Measurements from ENCODE around the gene DNM2.
A peak's percentile ranks its signal among the peaks of the same experiment; 100 is the strongest.
"Not testable (repeated sequence)": the region's sequence is repeated elsewhere in the genome, so short reads cannot be mapped to it uniquely, and the experiment has no call there.

The DNM2 gene

DNA sequence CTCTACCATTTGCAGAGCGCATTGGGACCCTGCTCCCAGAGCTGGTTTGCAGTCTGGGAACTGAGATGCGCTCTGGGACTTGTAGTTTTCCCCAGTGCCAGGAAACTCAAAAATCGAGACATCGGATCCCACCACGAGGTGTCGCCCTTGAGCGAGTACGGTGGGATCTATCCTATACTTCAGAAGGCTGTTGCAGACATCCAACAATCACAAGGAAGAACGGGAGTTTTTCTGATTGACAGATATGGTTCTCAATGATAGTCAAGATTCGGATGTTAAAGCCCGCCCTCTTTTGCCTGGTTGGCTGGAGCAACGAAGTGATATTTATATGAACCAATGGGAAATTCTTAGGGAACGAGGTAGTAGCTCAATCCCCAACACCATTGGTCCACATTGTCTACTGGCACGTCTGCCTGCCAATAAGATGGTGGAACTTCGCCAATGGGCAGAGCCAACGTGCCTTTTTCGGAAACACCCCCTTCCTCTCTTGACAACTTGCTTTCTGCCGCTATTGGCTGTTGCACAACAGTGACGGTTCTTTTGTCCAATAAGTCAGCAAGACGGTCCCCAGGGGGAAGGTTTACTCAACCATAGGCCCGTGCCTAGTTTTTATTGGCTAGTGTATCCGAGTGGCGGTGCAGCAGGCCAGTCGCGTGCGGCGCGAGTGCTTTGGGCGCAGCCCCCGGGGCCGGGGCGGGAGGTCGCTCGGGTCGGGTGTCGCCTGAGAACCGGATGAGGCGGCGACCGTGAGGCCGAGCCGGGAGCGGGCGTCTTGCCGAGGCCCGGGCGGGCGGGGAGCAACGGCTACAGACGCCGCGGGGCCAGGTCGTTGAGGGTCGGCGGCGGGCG, at the start of gene DNM2:
Gene DNM2, plus strand, starts transcription at position 724 of the 849 bp plus-strand sequence. CDS start 164 bp downstream, outside the sequence.
- peak; percentile 100 for DNase-seq

- DNase-seq, result no peak
These were observed 48.6 kb upstream of the DNM2 start for GRCh38 chr19:10669246-10669645.

- DNase-seq, result no peak
These were observed 47.7 kb upstream of the DNM2 start for GRCh38 chr19:10670182-10670581.

DNA sequence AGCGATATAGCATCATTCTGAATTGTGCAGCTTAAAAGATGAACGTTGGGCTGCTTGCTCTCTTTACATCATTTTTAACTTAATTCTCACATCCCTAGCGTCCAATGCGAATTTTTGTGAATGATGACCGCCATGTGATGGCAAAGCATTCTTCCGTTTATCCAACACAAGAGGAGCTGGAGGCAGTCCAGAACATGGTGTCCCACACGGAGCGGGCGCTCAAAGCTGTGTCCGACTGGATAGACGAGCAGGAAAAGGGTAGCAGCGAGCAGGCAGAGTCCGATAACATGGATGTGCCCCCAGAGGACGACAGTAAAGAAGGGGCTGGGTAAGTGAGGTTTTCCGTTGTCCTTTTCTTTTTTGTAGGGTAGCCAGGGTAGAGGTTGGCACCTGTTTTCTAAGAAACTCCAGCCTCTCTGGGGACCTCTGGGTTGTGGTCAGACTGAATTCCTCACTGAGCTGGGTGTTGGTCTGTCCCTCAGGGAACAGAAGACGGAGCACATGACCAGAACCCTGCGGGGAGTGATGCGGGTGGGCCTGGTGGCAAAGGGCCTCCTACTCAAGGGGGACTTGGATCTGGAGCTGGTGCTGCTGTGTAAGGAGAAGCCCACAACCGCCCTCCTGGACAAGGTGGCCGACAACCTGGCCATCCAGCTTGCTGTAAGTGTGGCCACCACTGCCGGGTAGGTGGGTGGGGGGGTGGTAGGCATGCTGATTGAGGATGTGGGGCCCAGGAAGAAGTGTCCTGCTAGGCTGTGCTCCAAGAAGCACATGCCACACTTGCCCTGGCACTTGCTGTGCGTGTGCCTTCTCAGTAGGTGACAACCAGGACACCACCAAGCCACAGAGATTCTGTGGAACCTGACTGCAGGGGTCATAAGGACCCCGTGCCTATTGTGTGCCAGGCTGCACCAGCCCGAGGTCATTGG, 46.7 kb upstream of the DNM2 start:
- DNase-seq, result no peak

DNA sequence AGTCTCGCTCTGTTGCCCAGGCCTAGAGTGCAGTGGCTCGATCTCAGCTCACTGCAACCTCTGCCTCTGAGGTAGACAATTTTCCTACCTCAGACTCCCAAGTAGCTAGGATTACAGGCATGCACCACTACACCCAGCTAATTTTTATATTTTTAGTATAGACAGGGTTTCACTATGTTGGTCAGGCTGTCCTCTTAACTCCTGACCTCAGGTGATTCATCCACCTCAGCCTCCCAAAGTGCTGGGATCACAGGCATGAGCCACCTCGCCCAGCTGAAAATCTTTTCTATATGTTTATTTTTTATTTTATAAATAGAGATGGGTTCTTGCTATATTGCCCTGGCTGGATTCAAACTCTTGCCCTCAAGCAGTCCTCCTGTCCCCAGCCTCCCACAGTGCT, 46.0 kb upstream of the DNM2 start:
- not testable (repeated sequence) for DNase-seq

DNA sequence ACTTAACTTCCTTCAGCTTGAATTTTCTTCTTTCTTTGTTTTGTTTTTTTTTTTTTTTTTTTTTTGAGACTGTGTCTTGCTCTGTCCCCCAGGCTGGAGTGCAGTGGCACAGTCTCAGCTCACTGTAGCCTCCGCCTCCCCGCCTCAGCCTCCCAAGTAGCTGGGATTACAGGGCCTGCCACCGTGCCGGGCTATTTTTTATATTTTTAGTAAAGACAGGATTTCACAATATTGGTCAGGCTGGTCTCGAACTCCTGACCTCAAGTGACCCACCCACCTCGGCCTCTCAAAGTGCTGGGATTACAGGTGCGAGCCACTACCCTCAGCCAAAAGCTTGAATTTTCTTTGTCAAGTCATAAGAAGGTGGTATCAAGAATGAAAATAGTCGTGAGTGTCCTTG, 42.7 kb upstream of the DNM2 start:
- not testable (repeated sequence) for DNase-seq

DNA sequence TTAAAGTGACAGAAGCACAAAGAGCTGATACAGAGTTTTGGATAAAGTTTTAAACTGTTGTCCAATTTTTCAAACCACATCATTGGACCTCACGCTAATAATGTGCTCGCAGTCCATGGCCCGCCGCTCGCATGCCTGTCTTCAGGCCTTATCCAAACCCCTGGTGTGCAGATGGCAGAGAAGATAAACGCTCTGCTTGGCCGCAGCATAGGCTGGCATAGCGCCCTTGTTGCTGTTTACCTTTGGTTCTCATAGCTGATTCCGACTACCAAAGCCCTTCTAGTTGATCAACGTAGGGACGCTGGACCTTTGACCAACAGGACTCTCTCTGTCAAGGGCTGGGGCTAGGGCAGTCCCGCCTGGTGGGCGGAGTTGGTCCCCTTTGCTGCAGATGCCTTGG, 40.1 kb upstream of the DNM2 start:
- DNase-seq, result no peak

DNA sequence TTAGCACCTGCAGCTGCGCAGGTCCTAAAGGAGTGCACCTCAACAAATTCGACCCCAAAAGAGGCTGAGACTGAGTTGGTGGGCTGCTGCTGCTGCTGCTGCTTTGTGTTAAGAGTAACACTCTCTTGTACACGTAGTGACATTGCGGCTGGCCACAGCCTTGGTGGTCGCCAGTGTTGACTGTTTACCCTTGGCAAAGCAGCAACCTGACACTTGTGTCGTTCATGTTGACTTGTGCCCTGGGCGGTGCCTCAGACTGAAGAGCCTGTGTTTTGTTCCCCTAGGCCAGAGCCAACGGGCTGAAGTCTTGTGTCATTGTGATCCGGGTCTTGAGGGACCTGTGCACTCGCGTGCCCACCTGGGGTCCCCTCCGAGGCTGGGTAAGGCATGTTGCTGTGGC, 39.1 kb upstream of the DNM2 start:
- DNase-seq, result no peak

GRCh38 chr19:10679743-10680142, 38.1 kb upstream of the DNM2 start:
- no peak for DNase-seq

- DNase-seq, result no peak
These were observed 37.2 kb upstream of the DNM2 start for GRCh38 chr19:10680545-10681135.

- no peak for DNase-seq
These were observed 36.2 kb upstream of the DNM2 start for GRCh38 chr19:10681658-10682057.

DNA sequence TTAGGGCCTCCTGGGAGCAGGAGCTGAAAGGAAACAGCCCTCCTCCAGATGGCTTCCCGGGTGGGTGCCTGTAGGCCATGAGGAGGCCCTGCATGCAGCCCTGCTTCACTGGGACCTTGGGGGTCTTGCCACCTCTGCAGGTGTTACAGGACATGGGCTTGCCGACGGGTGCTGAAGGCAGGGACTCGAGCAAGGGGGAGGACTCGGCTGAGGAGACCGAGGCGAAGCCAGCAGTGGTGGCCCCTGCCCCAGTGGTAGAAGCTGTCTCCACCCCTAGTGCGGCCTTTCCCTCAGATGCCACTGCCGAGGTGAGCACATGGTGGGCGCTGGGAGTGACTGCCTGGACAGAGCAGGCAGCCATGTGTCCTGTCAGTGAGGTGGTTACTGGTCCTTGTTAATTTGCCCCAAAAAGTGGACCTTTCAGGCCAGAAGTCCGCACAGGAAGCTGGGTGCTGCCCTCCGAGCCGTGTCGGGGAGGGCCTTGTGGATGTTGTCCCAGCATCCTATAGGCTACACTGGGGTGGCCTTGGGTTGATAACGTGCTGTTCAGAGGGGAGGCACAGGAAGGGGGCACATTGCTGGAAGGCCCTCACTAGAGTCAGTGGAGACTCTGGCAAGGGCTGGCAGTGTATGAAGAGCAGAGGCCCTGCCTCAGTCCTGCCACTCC, 35.3 kb upstream of the DNM2 start:
- DNase-seq, result no peak

- no peak for DNase-seq
These were observed 34.8 kb upstream of the DNM2 start for GRCh38 chr19:10683064-10683426.

- DNase-seq, result no peak
These were observed 34.3 kb upstream of the DNM2 start for GRCh38 chr19:10683582-10683981.

DNA sequence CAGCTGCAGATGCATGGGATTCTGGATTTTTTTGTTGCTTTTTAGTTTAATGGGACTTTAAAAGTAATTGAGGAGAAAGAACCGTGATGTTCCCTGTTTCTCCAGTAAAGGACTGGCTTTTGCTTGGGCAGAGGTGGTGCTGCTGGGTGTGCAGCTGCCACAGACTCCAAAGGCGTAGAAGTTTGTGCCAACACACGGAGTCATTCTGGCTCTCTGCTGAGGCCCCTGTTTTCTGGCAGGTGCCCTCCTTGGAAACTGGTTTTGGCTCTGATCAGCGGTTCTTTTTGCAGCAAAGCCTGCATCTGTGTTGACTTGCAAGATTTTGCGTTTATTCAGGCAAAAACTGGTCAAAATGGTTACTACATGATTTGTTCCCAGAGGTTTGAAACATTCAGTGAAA, 32.7 kb upstream of the DNM2 start:
- no peak for DNase-seq

DNA sequence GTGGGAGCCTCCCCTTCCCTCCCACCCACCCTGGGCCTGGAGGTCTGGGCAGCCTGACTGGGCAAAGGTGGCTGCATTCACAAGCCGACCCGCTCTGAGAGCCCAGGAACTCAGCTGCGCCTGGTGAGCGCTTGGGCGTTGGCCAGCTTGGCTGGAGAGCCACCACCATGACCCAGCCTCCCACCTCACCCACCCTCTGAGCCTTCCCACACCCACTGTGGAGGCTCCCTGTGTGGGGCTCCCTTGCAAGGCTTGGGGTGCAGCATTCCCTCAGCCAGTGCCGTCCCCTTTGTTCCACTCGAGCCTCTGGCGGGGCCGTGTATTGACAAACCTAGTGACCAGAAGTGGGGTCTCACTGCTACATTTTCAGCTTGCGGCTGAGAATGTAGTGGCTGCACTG, 31.7 kb upstream of the DNM2 start:
- DNase-seq, result no peak

DNA sequence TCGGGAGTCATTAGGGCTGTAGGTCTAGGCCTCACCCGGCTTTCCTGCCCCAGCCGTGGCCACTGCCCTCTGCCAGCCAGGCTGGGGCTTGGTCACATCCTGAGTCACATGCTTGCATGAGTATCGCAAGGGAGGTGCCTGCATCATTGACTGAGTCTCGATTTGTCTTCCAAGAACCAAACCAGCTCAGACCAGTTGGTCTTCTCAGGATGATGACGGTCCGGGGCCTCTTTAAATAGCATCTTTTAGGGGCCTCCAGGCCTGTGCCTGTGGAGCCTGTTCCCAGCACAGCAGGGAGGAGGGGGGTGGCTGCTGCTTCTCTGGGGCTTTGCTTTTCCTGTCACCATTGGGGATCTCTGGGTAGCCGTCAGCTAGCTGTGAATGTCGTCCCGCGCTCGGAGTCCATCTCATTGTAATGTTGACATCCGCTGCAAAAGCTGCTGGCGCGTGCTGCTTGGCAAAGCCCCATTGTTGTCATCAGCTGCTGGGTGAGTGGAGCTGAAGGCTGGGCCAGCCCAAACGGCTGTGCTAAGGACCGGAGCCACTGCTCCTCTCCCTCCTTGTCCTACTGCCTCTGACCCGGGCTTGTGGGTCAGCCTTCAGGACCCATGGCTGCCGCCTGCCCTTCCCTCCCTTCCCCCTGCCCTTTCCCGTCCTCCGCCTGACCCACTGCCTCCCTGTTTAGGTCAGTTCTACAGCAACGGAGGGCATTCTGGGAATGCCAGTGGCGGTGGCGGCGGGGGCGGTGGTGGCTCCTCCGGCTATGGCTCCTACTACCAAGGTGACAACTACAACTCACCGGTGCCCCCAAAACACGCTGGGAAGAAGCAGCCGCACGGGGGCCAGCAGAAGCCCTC, 31.0 kb upstream of the DNM2 start:
- DNase-seq, result no peak

DNA sequence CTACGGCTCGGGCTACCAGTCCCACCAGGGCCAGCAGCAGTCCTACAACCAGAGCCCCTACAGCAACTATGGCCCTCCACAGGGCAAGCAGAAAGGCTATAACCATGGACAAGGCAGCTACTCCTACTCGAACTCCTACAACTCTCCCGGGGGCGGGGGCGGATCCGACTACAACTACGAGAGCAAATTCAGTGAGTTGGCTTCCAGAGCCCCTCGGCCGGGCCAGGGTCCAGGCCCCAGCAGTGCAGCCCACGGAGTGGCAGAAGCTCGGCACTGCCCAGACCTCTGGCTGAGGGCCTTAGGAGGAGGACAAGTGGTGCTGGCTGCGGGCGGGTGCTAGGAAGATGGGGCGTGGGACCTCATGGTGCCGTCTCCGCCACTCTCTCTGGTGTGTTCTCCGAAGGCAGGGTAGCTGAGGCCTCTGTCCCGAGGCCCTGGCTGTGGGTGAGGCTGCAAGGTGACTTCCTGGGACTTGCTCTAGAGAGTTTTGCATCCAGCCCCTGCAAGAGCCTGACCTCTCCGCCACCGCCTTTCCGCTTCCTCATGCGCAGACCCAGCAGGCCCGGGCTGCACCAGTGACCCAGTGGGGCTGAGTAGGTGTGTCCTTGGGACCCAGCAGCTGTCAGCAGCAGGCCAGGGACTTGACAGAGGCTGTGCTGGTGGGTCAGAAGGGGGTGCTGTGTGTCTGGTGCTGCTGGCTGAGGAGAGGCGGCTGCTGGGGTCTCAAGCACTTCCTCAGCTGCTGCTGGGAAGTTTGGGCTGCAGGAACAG, 30.2 kb upstream of the DNM2 start:
- DNase-seq, result no peak

- no peak for DNase-seq
These were observed 29.2 kb upstream of the DNM2 start for GRCh38 chr19:10688545-10689280.

DNA sequence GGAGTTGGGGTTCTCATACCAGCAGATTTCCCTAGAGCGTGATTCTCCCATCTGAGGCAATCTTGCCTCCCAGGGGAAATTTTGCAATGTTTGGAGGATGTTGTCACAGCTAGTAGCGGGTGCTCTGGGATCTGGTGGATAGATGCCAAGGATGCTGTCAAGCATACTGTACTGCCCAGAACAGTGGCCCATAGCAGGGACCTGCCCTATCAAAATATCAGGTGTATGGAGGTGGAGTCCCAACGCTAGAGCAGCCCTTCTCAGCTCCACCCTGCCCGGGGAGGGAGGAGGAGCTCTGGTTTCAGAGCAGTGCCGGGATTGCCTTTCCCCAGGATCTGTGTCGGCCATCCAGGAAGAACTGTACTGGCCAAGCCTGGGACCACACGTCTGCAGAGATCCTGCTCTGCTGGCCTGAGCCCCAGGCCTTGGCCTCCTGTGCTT, 27.5 kb upstream of the DNM2 start:
- no peak for DNase-seq
